Naive thymus-derived CD4-positive, alpha-beta T cell (primary cell): ENCODE results near the gene COL5A1. TPM values are rescaled to one million over a fixed set of nuclear protein-coding genes. Genes with fewer than 3 reads are reported as not detected.

Source experiments
- ATAC-seq: fragments of 150-1000 bp; cut with Tn5 transposase; 2 replicates; pipeline ENCODE4 v1.10.0; 2021; ENCODE audit warnings: mild to moderate bottlenecking, moderate library complexity
- CTCF ChIA-PET: fragments of 350-600 bp; sonication (Branson Sonifier 250); formaldehyde crosslinking; loops from one replicate; lab custom pipeline; 2021; ENCODE audit warnings: antibody characterized with exemption; lab: Charles Lee
- POLR2A ChIA-PET: fragments of 350-600 bp; sonication (Branson Sonifier 250); formaldehyde crosslinking; loops from one replicate; lab custom pipeline; 2021; ENCODE audit warnings: antibody characterized with exemption, inconsistent platforms; lab: Charles Lee
- DNase-seq, 9 donors: peaks; one replicate each; pipeline versions ENCODE4 v3.0.0 to v3.0.0-alpha.2; 2020 to 2022; ENCODE audit warnings: mixed read lengths in 1 of 9
- H3K27ac ChIP-seq: one replicate; pipeline ENCODE4 v1.7.0; 2013; ENCODE audit warnings: mild to moderate bottlenecking, low read depth, low read length, moderate library complexity
- H3K27me3 ChIP-seq, 2 donors: one replicate each; pipeline ENCODE4 v1.7.0; 2013; ENCODE audit warnings: low read length in 2 of 2, mild to moderate bottlenecking in 2 of 2, moderate library complexity in 2 of 2; ENCODE audit not compliant: control insufficient read depth in 2 of 2, insufficient read depth in 2 of 2
- H3K36me3 ChIP-seq, 3 experiments: 1 replicate in 2 of 3; 2 replicates in 1 of 3; pipeline ENCODE4 v1.7.0; 2013; ENCODE audit warnings: low read length in 3 of 3, mild to moderate bottlenecking in 3 of 3, moderate library complexity in 1 of 3; ENCODE audit not compliant: insufficient read depth in 3 of 3, control insufficient read depth in 2 of 3
- H3K4me1 ChIP-seq, 2 donors: one replicate each; pipeline ENCODE4 v1.7.0; 2013; ENCODE audit warnings: low read length in 2 of 2, mild to moderate bottlenecking in 2 of 2, moderate library complexity in 1 of 2; ENCODE audit not compliant: control insufficient read depth in 2 of 2, insufficient read depth in 2 of 2
- H3K4me3 ChIP-seq: 2 replicates; pipeline ENCODE4 v1.7.0; 2013; ENCODE audit warnings: mild to moderate bottlenecking, low read length
- H3K9me3 ChIP-seq, 3 experiments: 1 replicate in 2 of 3; 2 replicates in 1 of 3; pipeline ENCODE4 v1.7.0; 2013; ENCODE audit warnings: low read length in 3 of 3; ENCODE audit not compliant: control insufficient read depth in 2 of 3
- H3K27ac Mint-ChIP-seq, 9 donors: one replicate each; pipeline ENCODE4 v1.8.0; 2020 to 2022; ENCODE audit warnings: mixed read lengths in 9 of 9, mild to moderate bottlenecking in 8 of 9, moderate library complexity in 5 of 9, inconsistent platforms in 2 of 9
- H3K27me3 Mint-ChIP-seq, 5 donors: one replicate each; pipeline ENCODE4 v1.8.0; 2021 to 2022; ENCODE audit warnings: mixed read lengths in 5 of 5, mild to moderate bottlenecking in 1 of 5
- H3K36me3 Mint-ChIP-seq, 5 donors: one replicate each; pipeline ENCODE4 v1.8.0; 2020 to 2022; ENCODE audit warnings: mixed read lengths in 5 of 5, mild to moderate bottlenecking in 3 of 5, inconsistent platforms in 1 of 5
- H3K4me1 Mint-ChIP-seq, 7 donors: one replicate each; pipeline ENCODE4 v1.8.0; 2020 to 2022; ENCODE audit warnings: mixed read lengths in 7 of 7, mild to moderate bottlenecking in 3 of 7, inconsistent platforms in 1 of 7
- H3K4me3 Mint-ChIP-seq, 10 donors: one replicate each; pipeline ENCODE4 v1.8.0; 2020 to 2022; ENCODE audit warnings: mild to moderate bottlenecking in 10 of 10, mixed read lengths in 10 of 10, moderate library complexity in 6 of 10, inconsistent platforms in 2 of 10
- H3K9me3 Mint-ChIP-seq, 11 donors: one replicate each; pipeline ENCODE4 v1.8.0; 2020 to 2022; ENCODE audit warnings: mixed read lengths in 11 of 11, mild to moderate bottlenecking in 4 of 11, inconsistent platforms in 1 of 11, moderate library complexity in 1 of 11
- intact Hi-C, 2 donors: fragments of 100-400 bp; cut with micrococcal nuclease; formaldehyde crosslinking; loops; one replicate each; pipeline ENCODE4 v1.15.1; 2023
- polyA plus RNA-seq, 2 donors: library from polyadenylated mRNA; unstranded; fragments of 300-500 nt; fragmentation: Illumina TruSeq; gene quantifications; one replicate each; pipeline ENCODE4 v1.2.3, GENCODE V29; 2021
- total RNA-seq, 6 experiments: library from RNA in 5 of 6; stranded (reverse) in 5 of 6; gene quantifications; 1 replicate in 5 of 6; 2 replicates in 1 of 6; pipeline ENCODE4 v1.2.3 and lab custom pipeline; 2021 to 2026

COL5A1 gene
- total and polyA plus RNA-seq, 7 experiments from 2014 or later = 0.16 to 0.56 (median 0.24) TPM; not detected in 2

DNA sequence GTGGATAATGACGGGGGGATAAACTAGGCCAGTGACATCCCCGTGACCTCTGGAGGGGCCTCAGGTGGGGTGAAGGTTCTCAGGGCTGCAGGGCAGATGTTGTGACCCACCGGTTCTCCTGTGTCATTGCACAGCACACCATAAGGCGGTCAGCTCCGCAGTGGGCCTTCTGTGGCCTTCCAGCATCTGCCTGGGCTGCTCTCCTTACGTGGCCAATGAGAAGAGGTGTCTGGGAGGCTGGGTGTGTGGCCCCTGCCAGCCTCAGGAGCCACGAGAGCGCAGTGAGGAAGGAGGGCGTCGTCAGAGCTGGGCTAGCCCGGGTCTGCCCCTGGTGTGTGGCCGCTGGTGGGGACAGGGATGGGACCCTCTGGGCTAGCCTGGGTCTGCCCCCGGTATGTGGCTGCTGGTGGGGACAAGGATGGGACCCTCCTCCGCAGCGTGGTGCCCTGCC, 48.7 kb downstream of the COL5A1 start:
- Mint-ChIP-seq H3K4me3 (no peak overlapping the region), H3K4me1 (peaks cover 0 to 13% (median 7%) of the 10 kb centered on the region in 7 donors), H3K9me3 (peaks cover 0 to 2% (median 0%) of the 10 kb centered on the region in 11 donors), H3K27me3 (peaks cover 0 to 5% (median 2%) of the 10 kb centered on the region in 5 donors), H3K36me3 (no peaks in the 10 kb centered on the region), H3K27ac (no peak overlapping the region)
- no peaks in the 10 kb centered on the region for H3K27me3 ChIP-seq
- ATAC-seq = no peak
- ChIA-PET POLR2A (no interaction called here), CTCF (no interaction called here)
- H3K9me3 ChIP-seq = no peaks in the 10 kb centered on the region
- no peaks in the 10 kb centered on the region for H3K36me3 ChIP-seq
- H3K4me3 ChIP-seq = no peak overlapping the region
- DNase-seq = no peak
- no peaks in the 10 kb centered on the region for H3K4me1 ChIP-seq
- H3K27ac ChIP-seq = no peak overlapping the region
- intact Hi-C loops = loop anchor here in 1 of 2 donors (10.0 kb wide), 1 partner anchor 654 kb away; no protein-coding TSS in a partner anchor

DNA sequence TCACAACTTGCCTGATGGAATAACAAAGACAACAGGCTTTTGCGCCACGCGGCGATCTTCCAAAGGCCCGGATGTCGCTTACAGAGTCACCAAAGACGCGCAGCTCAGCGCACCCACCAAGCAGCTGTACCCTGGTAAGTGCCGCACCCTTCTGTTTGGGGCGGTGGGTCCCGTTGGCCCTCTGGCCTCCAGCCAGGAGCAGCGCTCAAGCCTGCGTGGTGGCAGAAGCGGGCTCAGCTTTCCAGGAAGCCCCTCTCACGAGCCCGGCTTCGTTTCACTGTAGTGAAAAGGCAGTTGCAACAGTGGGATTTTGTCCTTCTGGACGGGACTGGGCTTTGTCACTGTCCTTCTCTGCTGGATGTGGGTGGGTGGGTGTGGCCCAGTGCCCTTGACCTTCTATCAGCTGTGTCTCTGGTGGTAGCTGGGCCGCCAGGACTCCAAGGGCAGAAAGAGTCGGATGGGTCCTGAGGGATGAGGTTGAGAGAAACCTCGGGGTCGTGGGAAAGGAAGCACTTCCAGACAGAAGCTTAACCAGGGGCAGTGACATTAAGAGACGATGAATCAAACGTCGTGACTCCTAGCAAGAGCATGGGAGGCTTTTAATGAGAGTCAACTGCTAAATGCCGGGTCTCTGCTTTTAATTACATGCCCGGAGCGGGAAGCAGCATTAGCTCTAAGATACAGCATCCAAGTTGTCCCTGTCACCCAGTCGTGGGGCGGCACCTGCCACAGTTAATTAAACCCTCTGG, 49.5 kb downstream of the COL5A1 start:
- H3K36me3 Mint-ChIP-seq = no peaks in the 10 kb centered on the region
- H3K4me3 Mint-ChIP-seq = no peak overlapping the region
- Histone ChIP-seq H3K36me3 (no peaks in the 10 kb centered on the region), H3K27ac (no peak overlapping the region), H3K4me1 (no peaks in the 10 kb centered on the region), H3K9me3 (no peaks in the 10 kb centered on the region), H3K4me3 (no peak overlapping the region), H3K27me3 (no peaks in the 10 kb centered on the region)
- ChIA-PET POLR2A (no interaction called here), CTCF (no interaction called here)
- H3K9me3 Mint-ChIP-seq = peaks cover 0 to 2% (median 0%) of the 10 kb centered on the region in 11 donors
- no peak for ATAC-seq
- peaks cover 0 to 5% (median 2%) of the 10 kb centered on the region in 5 donors for H3K27me3 Mint-ChIP-seq
- intact Hi-C loops = loop anchor here in 1 of 2 donors (10.0 kb wide), 1 partner anchor 654 kb away; no protein-coding TSS in a partner anchor
- H3K4me1 Mint-ChIP-seq = peaks cover 0 to 13% (median 7%) of the 10 kb centered on the region in 7 donors
- DNase-seq = no peak
- H3K27ac Mint-ChIP-seq = no peak overlapping the region

DNA sequence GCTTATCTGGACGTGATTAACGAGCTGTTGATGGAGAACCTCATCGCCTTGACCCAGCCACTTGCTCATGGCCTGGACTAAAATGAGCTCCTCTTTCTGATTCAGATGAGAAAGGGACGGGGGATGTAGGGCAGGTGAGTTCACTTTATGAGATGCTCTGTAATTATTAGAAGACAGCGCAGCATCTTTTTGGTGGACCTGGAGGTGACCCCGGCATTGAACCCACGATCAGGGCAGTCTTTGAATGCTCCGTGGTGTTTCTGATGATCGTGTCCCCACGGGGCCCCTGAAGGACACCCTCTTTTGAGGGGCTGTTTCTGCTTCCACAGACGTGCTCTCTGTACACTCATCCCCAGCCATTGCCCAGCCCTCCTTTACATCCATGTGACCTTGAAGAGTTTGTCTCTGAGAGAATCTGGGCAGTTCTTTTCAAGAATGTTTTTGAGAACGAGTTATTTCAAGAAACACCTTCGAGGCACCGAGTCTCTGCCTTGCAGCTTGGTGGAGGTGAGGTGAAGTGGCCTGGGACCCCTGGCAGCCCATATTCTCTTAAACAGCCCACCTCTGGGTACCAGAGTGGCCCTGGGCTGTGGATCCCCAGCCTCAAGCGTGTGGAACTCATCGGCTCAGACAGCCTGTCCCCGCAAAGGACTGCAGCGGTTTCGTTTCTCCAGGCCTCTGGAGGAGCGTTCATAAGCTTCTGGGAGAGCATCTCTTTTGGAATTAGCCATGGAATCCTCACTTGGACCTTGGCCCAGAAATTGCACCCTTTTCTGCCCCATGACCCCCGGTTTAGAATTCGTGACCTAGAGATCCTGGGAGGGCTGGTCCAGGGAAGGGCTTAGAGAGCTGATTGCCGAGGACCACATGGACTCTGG, 50.3 kb downstream of the COL5A1 start:
- H3K9me3 ChIP-seq = no peaks in the 10 kb centered on the region
- ChIA-PET POLR2A (no interaction called here), CTCF (no interaction called here)
- Mint-ChIP-seq H3K27ac (no peak overlapping the region), H3K4me3 (no peak overlapping the region), H3K4me1 (peaks cover 0 to 13% (median 7%) of the 10 kb centered on the region in 7 donors), H3K27me3 (peaks cover 0 to 5% (median 2%) of the 10 kb centered on the region in 5 donors), H3K36me3 (no peaks in the 10 kb centered on the region), H3K9me3 (peaks cover 0 to 2% (median 0%) of the 10 kb centered on the region in 11 donors)
- no peak for DNase-seq
- H3K4me3 ChIP-seq = no peak overlapping the region
- no peak overlapping the region for H3K27ac ChIP-seq
- ATAC-seq = no peak
- no peaks in the 10 kb centered on the region for H3K4me1 ChIP-seq
- no peaks in the 10 kb centered on the region for H3K36me3 ChIP-seq
- intact Hi-C loops = loop anchor here in 1 of 2 donors (10.0 kb wide), 1 partner anchor 653 kb away; no protein-coding TSS in a partner anchor
- no peaks in the 10 kb centered on the region for H3K27me3 ChIP-seq

DNA sequence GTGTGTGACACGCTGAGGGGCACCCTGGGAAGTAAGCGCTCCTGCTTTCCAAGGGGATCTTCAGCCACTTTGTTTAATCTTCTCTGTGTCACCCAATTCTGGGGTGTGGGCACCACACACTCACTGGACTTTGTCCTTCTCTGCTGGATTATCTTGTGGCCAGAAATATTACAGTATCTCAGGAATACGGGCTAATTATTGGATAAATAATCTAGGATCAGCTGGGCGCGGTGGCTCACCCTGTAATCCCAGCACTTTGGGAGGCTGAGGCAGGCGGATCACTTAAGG, 50.9 kb downstream of the COL5A1 start:
- ATAC-seq (no peak), DNase-seq (no peak)
- Histone ChIP-seq H3K4me3 (no peak overlapping the region), H3K36me3 (no peaks in the 10 kb centered on the region), H3K27me3 (no peaks in the 10 kb centered on the region), H3K9me3 (no peaks in the 10 kb centered on the region), H3K27ac (no peak overlapping the region), H3K4me1 (no peaks in the 10 kb centered on the region)
- H3K27ac Mint-ChIP-seq = no peak overlapping the region
- intact Hi-C loops = loop anchor here in 1 of 2 donors (10.0 kb wide), 1 partner anchor 652 kb away; no protein-coding TSS in a partner anchor
- POLR2A ChIA-PET = no interaction called here
- H3K4me1 Mint-ChIP-seq = peaks cover 0 to 13% (median 7%) of the 10 kb centered on the region in 7 donors
- no peaks in the 10 kb centered on the region for H3K36me3 Mint-ChIP-seq
- H3K9me3 Mint-ChIP-seq = no peaks in the 10 kb centered on the region
- peaks cover 0 to 5% (median 2%) of the 10 kb centered on the region in 5 donors for H3K27me3 Mint-ChIP-seq
- CTCF ChIA-PET = no interaction called here
- H3K4me3 Mint-ChIP-seq = no peak overlapping the region

DNA sequence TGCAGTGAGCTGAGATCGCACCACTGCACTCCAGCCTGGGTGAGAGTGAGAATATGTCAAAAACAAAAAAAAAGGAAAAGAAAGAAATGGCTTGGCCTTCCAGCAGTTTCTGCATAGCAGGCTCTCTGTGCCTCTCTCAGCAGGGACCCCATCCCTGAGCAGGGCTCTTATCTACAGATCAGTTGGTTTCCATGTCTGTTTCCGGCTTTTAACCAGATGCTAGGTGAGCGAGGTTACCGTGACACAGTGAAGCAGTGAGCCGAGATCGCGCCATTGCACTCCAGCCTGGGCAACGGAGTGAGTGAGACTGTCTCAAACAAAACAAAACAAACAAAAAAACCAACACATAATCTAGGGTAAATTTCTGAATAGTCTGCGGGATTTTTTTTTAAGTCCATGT, 51.4 kb downstream of the COL5A1 start:
- no peak overlapping the region for H3K4me3 Mint-ChIP-seq
- peaks cover 0 to 13% (median 7%) of the 10 kb centered on the region in 7 donors for H3K4me1 Mint-ChIP-seq
- Histone ChIP-seq H3K36me3 (no peaks in the 10 kb centered on the region), H3K4me3 (no peak overlapping the region), H3K27ac (no peak overlapping the region), H3K4me1 (no peaks in the 10 kb centered on the region), H3K9me3 (no peaks in the 10 kb centered on the region), H3K27me3 (no peaks in the 10 kb centered on the region)
- intact Hi-C loops = loop anchor here in 1 of 2 donors (10.0 kb wide), 1 partner anchor 652 kb away; no protein-coding TSS in a partner anchor
- ATAC-seq = peak; percentile 36
- CTCF ChIA-PET = interaction anchor here (0.6 kb wide), 1 partner anchor 920 kb away, joined by 3 read pairs; no protein-coding TSS in a partner anchor
- POLR2A ChIA-PET = no interaction called here
- no peak overlapping the region for H3K27ac Mint-ChIP-seq
- H3K36me3 Mint-ChIP-seq = no peaks in the 10 kb centered on the region
- H3K27me3 Mint-ChIP-seq = peaks cover 0 to 5% (median 2%) of the 10 kb centered on the region in 5 donors
- H3K9me3 Mint-ChIP-seq = no peaks in the 10 kb centered on the region
- DNase-seq = no peak

DNA sequence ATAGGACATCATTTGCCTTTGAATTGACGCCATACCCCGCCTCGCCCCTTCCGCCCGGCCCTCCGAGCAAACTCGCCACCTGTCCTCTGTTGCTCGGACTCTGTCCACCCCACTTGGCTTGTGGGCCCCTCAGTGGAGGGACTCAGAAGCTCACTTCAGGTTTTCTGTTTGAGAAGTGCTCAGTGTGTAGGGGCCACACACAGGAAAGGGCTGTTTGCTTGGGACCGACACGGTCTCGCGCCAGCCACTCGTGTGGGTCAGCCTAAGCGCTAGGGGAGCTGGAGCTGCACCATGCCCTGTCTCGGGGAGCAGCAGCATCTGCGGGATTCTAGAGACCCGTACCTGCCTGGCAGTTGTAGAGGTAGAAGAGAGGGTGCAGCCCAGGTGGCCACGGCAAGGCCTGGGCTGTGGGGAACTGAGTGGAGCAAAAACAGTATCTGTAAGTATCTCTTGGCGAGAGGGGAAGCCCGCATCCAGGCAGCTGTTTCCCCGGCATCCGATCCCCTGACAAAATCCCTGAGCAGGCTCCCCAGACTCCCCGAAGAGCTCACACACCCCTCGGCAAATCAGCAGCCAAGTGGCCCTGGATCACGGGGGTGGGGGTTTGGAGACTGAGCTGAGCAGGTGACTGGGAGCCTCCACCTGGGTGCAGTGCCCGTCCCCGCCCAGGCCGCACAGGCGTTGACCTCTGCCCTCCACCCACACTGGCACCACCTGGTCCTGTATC, 52.2 kb downstream of the COL5A1 start:
- Histone ChIP-seq H3K4me3 (no peak overlapping the region), H3K4me1 (no peaks in the 10 kb centered on the region), H3K9me3 (no peaks in the 10 kb centered on the region), H3K27ac (no peak overlapping the region), H3K36me3 (no peaks in the 10 kb centered on the region), H3K27me3 (no peaks in the 10 kb centered on the region)
- intact Hi-C loops = loop anchor here in 1 of 2 donors (10.0 kb wide), 1 partner anchor 651 kb away; no protein-coding TSS in a partner anchor
- Mint-ChIP-seq H3K36me3 (no peaks in the 10 kb centered on the region), H3K4me3 (no peak overlapping the region), H3K27ac (no peak overlapping the region), H3K9me3 (no peaks in the 10 kb centered on the region), H3K27me3 (peaks cover 0 to 5% (median 2%) of the 10 kb centered on the region in 5 donors), H3K4me1 (peaks cover 0 to 13% (median 7%) of the 10 kb centered on the region in 7 donors)
- CTCF ChIA-PET = no interaction called here
- ATAC-seq (no peak), DNase-seq (no peak)
- POLR2A ChIA-PET = interaction anchor here (0.6 kb wide), 1 partner anchor 12 kb away, joined by 3 read pairs; no protein-coding TSS in a partner anchor
